HPDE6-E6E7 (cell line): ENCODE measurements around the gene AQP12B.
"Not testable (repeated sequence)": the region's sequence is repeated elsewhere in the genome, so short reads cannot be mapped to it uniquely, and the experiment has no call there.

Experiments
- DNase-seq: peaks from one replicate; pipeline ENCODE4 v3.0.0; 2011; ENCODE audit warnings: missing footprints; ENCODE audit errors: extremely low spot score

The AQP12B gene

DNA sequence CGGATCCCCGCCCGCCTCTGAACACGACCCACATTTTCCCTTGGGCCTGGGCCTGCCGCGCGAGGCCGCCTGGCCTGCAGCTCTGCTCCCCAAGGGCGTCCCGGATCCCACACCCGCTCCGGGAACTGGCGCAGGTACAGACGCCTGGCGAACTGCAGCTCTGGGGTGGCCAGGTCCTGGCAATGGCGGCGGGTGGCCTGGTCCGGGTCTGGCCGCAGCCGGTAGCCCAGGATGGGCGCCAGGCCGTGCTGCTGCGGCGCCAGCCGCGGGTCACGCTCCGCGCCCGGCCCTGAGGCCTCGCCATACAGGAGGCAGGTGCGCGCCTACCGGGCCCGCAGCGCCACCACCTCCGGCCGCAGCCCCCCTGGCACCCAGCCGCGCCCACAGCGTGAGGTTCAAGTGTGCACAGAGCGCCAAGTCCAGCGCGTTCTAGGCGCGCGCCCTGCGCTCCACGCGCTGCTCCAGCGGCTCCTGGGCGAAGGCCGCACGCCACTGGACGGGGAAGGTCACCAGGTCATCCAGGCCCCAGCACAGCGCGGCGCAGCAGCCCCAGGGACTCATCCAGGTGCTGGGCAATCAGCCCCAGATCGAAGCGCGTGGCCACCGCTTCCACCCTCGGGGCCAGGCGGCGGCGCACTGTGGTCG lies 18.5 kb upstream of the AQP12B start:
- no peak for DNase-seq

- DNase-seq, result not testable (repeated sequence)
These were observed 17.9 kb upstream of the AQP12B start for GRCh38 chr2:240700616-240701015.

- DNase-seq, result not testable (repeated sequence)
These were observed 17.1 kb upstream of the AQP12B start for GRCh38 chr2:240699835-240700234.

GRCh38 chr2:240698852-240699561 lies 16.3 kb upstream of the AQP12B start:
- DNase-seq, result not testable (repeated sequence)

DNA sequence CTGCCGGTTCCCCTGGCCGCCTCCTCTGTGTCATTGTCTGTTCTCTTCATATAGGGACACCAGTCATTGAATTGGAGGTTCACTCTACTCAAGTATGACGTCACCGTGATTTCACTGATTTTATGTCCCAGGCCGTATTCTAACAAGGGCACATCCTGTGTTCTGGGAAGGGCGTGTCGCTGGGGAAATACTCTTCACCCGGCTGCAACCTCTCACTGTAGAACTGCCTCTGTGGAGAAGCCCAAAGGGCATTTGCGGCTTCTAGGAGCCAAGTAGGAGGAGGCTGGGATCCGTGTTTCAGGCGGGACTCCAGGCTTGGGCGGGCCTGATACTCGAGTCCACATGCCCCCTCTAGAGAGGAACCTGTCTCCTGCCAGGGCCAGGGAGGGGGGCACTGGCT lies 13.8 kb upstream of the AQP12B start:
- DNase-seq, result not testable (repeated sequence)

DNA sequence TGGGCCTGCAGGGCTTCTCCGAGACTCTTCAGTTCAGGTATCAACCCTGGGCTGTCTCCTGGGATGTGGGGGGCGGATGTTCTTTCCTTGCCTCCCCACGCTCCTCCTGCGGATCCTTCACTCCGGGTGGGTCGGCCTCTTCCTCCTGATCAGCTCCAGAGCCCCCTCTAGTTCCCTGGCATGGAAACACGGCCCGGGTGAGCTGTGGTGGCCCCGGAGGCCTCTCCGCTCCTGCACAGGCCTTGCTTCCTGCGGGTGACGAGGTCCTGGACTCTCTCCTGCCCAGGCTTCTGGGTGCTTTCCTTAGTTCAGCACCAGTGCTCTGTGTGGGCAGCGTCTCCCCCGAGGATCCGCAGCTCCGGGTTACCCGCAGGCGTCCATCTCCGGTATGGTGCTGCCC lies 12.9 kb upstream of the AQP12B start:
- DNase-seq, result not testable (repeated sequence)

- not testable (repeated sequence) for DNase-seq
These were observed 11.6 kb upstream of the AQP12B start for GRCh38 chr2:240694304-240694703.

GRCh38 chr2:240692583-240693561 lies 10.2 kb upstream of the AQP12B start:
- DNase-seq, result not testable (repeated sequence)

- DNase-seq, result not testable (repeated sequence)
These were observed 9.1 kb upstream of the AQP12B start, which contains the start of gene AQP12A for GRCh38 chr2:240691631-240692420. Gene AQP12A (plus strand): TSS chr2:240691866. CDS start chr2:240691914, 48 bp downstream.

GRCh38 chr2:240691075-240691427 lies 8.4 kb upstream of the AQP12B start:
- not testable (repeated sequence) for DNase-seq

GRCh38 chr2:240690421-240691074 lies 7.9 kb upstream of the AQP12B start:
- DNase-seq, result not testable (repeated sequence)

GRCh38 chr2:240689975-240690374 lies 7.3 kb upstream of the AQP12B start:
- no peak for DNase-seq

DNA sequence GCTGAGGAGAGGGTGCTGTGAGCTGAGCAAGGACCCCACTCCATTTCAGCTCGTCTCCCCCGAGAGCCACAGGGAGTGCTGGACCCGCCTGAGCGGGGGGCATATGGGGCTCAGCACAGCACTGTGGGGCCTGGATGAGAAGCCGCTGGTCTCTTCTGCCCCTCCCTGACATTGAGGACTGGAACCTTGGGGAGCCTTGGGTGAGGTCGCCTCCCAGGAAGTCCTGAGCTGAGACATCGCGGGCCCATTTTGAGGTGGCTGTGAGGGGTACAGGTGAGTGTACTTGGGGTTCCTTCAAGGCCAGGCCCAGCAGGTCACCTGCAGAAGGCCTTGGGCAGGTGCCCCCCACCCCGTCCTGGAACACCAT lies 5.9 kb upstream of the AQP12B start:
- no peak for DNase-seq

DNA sequence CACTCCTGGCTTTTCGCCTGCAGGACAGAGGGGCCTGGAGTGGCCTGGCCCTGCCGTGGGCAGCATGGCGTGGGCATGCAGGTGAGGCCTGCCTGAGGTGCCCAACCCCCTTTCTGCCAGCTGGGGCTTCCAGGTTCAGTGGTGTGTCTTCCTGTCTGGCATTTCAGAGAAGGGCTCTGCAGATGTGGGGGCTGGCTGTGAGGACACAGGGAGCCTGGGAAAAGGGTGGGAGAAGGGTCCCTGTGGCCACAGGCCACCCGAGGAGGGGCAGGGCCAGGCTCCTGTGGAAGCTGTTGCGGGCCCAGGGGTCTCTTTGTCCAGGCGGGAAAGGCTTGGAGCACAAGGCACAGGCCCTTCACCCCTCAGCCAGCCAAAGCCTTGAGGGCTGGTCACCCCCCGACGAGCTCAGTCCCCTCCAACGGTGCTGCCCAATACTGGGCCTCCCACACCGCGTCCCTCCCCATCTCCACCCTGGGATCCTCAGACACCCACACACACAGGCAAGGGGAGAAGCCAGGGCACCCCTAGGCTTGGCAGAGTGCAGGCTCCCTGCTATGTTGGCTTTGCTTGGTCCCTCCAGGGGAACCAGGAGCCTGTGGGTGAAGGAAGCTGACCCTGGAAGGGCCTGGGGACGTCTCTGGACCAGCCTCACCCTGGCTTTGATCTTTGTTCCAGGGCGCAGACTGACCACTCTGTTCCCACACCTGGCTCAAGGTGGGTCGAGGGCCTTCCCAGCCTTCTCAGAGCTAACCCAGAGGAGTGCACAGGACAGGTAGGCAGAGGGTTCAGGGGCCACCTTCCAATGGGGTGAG lies 5.3 kb upstream of the AQP12B start:
- DNase-seq, result no peak

- DNase-seq, result no peak
These were observed 4.5 kb upstream of the AQP12B start for GRCh38 chr2:240687045-240687740.

DNA sequence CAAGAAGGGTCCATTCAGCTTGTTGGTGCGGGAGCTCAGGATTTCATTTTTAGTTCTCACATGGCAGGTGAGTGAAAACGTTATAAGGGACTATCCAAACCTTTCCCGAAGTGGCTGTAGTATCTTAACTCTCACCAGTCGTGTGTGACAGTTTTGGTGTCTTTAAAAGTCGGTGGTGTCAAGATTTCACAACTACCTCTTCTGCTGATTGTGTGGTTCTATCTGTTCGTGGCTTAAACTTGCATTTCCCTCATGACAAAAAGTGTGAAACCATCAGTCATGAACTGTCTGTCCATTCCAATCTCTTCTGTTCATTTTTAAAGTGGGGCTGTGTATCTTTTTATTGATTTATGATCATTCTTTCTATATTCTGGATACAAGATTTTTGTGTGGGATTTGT lies 3.8 kb upstream of the AQP12B start:
- no peak for DNase-seq

DNA sequence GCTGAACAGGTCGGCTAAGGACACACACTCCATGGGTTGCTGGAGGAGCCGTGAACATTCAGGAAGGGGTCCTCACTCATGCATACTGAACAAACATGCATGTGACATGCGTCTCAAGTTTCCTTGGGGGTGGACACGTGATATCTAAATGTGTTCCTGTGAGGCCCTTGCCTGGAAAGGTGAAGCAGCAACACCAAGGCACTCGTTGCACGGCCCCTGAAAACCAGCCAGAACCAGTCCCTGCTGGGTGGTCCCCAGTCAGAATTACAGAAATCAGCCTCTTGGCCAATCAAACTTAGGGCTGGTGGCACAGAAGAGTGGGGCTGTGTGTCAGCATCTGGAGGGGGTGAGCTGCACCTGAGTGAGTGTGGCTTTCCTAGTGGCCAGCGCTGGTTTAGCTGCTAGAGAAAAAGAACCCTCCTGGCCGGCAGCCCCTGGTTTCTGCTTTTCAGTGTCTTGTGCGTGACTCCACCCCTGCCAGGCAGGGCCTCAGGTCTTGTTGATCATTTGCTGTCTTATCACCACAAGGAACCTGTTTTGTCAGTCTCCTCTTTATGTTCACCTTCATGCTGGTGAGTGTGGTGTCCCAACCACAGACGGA lies 3.2 kb upstream of the AQP12B start:
- DNase-seq, result no peak

DNA sequence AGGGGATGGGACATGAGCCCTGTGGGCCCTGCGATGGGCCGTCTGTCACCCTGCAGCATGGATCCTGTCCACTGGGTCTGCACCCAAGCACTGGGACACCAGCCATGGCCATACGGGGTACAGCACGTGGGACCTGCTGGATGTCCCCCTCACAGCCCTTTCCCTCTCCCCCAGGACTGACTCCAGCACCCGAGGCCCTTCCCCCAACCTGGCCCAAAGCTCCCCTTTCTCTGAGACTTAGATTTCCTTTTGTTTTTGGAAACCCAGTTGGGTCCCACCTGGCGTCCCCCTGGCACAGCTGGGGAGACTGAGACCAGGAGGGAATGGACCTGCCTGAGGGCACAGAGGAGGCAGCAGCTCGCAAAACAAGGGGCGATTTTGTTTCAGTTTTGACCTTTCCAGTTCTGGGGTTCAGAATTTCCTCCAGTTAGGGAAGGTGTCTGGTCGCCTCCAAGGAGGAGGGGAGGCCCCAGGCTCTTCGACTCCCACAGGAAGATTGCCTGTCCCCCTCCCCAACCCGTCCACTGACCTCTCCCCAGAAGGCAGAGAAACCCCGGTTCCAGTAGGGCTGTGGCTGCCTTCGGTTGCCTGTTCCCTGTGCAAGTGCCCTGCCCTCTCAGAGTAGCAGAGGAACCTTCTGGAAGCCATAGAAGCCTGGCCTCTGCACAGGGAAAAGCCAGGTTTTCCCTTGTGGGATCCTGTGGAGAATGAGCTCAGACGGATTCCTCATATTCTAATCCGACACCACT lies 1.5 kb upstream of the AQP12B start:
- DNase-seq, result not testable (repeated sequence)
